ENCODE results near the gene CST9L.

The CST9L gene, protein sequence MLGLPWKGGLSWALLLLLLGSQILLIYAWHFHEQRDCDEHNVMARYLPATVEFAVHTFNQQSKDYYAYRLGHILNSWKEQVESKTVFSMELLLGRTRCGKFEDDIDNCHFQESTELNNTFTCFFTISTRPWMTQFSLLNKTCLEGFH

DNA sequence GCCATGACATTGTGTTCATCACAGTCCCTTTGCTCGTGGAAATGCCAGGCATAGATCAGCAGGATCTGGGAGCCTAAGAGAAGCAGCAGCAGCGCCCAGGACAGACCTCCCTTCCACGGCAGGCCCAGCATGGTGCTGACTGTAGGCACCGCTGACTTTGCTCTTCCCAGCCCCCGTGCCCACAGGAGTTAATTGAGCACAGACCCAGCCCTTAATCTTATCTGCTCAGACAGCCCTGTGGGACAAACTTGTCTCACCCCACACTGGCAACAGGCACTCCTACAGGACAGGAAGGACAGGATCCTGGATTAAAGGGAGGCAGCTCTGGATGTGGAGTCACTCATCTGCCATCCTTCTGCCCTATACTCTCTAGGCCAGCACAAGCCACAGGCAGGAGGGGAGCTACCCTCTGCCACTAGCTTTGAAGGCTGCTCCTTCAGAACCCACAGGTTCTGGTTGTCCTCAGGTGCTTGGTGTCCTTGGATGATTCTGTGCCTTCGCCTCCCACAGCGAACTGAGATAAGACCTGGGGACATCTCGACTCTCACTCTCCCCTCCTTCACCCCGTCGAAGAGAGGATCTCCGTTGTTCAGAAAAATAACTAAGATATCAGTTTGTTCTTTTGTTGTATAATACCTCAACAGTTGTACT lies at the start of gene CST9L:
CST9L (minus strand) TSS at position 165 of the 651 bp plus-strand sequence; CDS start at position 131, 34 bp downstream.
- H3K4me3 ChIP-seq (ENCODE audit: low read length): no peak within 1 kb of the TSS
- H3K9me3 ChIP-seq (ENCODE audit: control insufficient read depth, low read depth, low read length): no peaks in the 10 kb centered on the region
- no peak within 1 kb of the TSS for H3K27ac ChIP-seq (ENCODE audit: low read length)
- no peaks in the 10 kb centered on the region for H3K27me3 ChIP-seq (ENCODE audit: control insufficient read depth, insufficient read depth, low read length)
- H3K36me3 ChIP-seq (ENCODE audit: control insufficient read depth, low read depth, low read length): no peaks in the 10 kb centered on the region
- H3K4me1 ChIP-seq (ENCODE audit: control insufficient read depth, low read depth, low read length): no peaks in the 10 kb centered on the region
- no peak within 1 kb of the TSS for H3K9ac ChIP-seq (ENCODE audit: low read length)

DNA sequence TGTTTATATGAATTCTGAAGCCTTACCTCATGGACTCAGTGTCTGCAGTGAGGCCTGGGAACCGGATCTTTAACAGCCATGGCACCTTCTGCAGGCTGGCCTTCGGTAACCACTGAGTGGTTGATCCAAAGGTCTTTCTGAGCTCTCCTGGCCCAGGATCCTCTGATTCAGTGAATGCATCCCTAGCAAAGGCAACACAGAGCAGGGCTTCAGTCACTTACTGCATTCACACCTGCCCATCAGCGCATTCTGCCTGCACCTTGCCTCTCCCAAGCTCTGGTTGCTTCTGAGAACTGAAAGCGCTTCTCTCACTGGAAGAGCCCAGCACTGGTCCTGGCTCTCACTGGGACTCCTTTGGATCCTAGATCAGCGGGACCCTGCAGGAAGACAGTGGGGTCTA lies 45.9 kb upstream of the CST9L start:
- H3K36me3 ChIP-seq (ENCODE audit: control insufficient read depth, low read depth, low read length): no peaks in the 10 kb centered on the region
- no peak overlapping the region for H3K27ac ChIP-seq (ENCODE audit: low read length)

DNA sequence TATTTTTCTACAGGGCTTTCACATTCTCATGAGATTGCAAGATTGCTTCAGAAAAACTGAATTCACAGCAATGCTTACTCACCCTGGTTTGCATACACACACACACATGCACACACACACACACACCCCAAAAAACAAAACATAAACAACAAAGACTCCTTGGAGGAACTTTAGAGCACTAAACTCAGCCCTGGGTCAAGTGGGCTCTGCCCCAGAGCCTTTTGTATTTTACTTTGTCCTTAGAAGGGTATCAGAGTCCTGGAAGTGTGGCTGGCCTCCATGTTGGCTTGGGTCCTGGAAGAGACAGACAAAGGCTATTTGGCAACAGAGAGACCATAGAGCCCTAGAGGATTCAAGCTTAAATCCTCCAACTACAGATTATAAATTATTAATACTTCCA lies 45.4 kb upstream of the CST9L start:
- no peaks in the 10 kb centered on the region for H3K9me3 ChIP-seq (ENCODE audit: control insufficient read depth, low read depth, low read length)
- H3K9ac ChIP-seq (ENCODE audit: low read length): no peak overlapping the region
- H3K4me1 ChIP-seq (ENCODE audit: control insufficient read depth, low read depth, low read length): peaks cover 6% of the 10 kb centered on the region
- H3K27ac ChIP-seq (ENCODE audit: low read length): no peak overlapping the region
- no peak overlapping the region for H3K4me3 ChIP-seq (ENCODE audit: low read length)
- H3K36me3 ChIP-seq (ENCODE audit: control insufficient read depth, low read depth, low read length): no peaks in the 10 kb centered on the region
- H3K27me3 ChIP-seq (ENCODE audit: control insufficient read depth, insufficient read depth, low read length): no peaks in the 10 kb centered on the region

More for the DNA sequence above, 45.9 kb upstream of the CST9L start:
- Histone ChIP-seq H3K9me3 (ENCODE audit: control insufficient read depth, low read depth, low read length) (no peaks in the 10 kb centered on the region), H3K4me1 (ENCODE audit: control insufficient read depth, low read depth, low read length) (peaks cover 6% of the 10 kb centered on the region), H3K4me3 (ENCODE audit: low read length) (no peak overlapping the region), H3K9ac (ENCODE audit: low read length) (no peak overlapping the region), H3K27me3 (ENCODE audit: control insufficient read depth, insufficient read depth, low read length) (no peaks in the 10 kb centered on the region)

DNA sequence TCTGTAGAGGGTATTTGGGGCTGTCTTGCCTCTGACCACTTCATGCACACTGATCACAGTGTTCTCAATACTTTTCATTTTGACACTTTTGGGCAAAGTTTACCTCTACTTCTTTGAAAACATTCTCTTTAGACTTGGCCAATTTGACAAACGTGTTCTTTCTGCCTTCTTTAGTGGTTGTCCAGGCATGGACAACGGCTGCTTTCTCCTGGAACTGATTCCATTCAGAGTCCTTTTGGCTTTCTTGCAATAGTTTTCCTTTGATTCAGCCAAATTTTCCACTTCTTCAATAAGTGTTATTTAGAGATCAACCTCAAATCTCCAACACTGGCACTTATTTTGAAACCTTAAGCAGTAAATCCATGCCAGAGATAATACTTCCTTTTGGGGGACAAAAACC lies 44.1 kb upstream of the CST9L start:
- Histone ChIP-seq H3K4me1 (ENCODE audit: control insufficient read depth, low read depth, low read length) (peaks cover 6% of the 10 kb centered on the region), H3K4me3 (ENCODE audit: low read length) (no peak overlapping the region), H3K27me3 (ENCODE audit: control insufficient read depth, insufficient read depth, low read length) (peaks cover 10% of the 10 kb centered on the region), H3K27ac (ENCODE audit: low read length) (no peak overlapping the region), H3K9me3 (ENCODE audit: control insufficient read depth, low read depth, low read length) (no peaks in the 10 kb centered on the region), H3K9ac (ENCODE audit: low read length) (no peak overlapping the region), H3K36me3 (ENCODE audit: control insufficient read depth, low read depth, low read length) (no peaks in the 10 kb centered on the region)

DNA sequence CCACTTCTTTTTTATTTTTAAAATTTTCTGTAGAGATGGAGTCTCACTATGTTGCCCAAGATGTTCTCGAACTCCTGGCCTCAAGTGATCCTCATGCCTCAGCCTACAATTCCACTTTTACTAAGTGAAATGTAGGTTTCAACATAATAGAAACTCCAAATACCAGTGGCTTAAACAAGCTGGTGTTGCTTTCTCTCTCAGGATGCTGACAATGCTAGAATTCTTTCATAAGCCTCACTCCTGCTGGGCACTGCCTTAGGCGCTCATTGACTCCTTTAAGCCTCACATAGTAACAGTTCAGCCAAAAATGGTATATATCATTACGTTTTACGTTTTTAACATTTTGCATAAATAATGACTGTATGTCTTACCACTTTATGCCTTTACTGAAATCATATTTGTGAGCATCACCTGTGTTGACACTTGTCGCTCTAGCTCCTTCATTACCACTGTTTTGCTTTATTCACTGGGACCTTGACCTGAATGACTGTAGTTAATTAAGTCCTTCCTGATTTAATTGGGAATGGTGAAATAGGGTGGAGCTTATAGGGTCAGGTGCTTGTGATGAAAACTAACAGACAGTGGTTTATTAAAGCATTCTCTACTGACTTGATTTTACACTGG lies 41.3 kb upstream of the CST9L start:
- peaks cover 10% of the 10 kb centered on the region for H3K27me3 ChIP-seq (ENCODE audit: control insufficient read depth, insufficient read depth, low read length)
- no peak overlapping the region for H3K4me3 ChIP-seq (ENCODE audit: low read length)
- H3K36me3 ChIP-seq (ENCODE audit: control insufficient read depth, low read depth, low read length): no peaks in the 10 kb centered on the region
- H3K9ac ChIP-seq (ENCODE audit: low read length): no peak overlapping the region
- no peak overlapping the region for H3K27ac ChIP-seq (ENCODE audit: low read length)
- peaks cover 6% of the 10 kb centered on the region for H3K4me1 ChIP-seq (ENCODE audit: control insufficient read depth, low read depth, low read length)
- no peaks in the 10 kb centered on the region for H3K9me3 ChIP-seq (ENCODE audit: control insufficient read depth, low read depth, low read length)

DNA sequence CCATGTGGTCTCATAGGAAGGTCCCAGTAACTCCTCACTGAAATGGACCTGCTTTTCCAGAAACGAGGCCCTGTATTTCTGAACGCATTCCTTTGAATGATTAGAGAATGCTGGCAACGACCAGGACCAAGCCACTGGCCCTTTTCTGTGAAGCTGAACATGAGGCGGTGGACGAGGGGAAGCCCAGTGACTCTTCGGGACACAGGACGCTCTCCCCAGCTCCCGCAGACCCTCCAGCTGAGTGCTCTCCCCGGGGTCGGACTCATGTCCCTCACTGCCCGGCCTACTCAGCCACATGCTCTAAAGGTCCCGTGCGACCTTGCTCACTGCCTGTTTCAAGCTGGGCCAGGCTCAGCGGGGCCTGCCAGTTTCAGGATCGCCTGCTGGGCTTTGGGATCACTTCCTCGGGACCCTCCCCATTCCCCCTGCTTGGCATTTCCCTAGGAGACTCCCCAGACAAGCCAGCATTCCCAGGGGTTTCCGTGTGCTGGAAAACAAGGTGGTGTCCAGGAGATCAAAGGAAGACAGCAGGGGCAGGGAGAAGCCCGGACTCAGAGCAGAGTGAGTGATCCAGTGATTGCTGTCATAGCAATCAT lies 40.1 kb upstream of the CST9L start:
- Histone ChIP-seq H3K9me3 (ENCODE audit: control insufficient read depth, low read depth, low read length) (no peaks in the 10 kb centered on the region), H3K4me3 (ENCODE audit: low read length) (no peak overlapping the region), H3K36me3 (ENCODE audit: control insufficient read depth, low read depth, low read length) (no peaks in the 10 kb centered on the region), H3K27me3 (ENCODE audit: control insufficient read depth, insufficient read depth, low read length) (peaks cover 10% of the 10 kb centered on the region), H3K4me1 (ENCODE audit: control insufficient read depth, low read depth, low read length) (peaks cover 6% of the 10 kb centered on the region), H3K9ac (ENCODE audit: low read length) (no peak overlapping the region), H3K27ac (ENCODE audit: low read length) (no peak overlapping the region)

DNA sequence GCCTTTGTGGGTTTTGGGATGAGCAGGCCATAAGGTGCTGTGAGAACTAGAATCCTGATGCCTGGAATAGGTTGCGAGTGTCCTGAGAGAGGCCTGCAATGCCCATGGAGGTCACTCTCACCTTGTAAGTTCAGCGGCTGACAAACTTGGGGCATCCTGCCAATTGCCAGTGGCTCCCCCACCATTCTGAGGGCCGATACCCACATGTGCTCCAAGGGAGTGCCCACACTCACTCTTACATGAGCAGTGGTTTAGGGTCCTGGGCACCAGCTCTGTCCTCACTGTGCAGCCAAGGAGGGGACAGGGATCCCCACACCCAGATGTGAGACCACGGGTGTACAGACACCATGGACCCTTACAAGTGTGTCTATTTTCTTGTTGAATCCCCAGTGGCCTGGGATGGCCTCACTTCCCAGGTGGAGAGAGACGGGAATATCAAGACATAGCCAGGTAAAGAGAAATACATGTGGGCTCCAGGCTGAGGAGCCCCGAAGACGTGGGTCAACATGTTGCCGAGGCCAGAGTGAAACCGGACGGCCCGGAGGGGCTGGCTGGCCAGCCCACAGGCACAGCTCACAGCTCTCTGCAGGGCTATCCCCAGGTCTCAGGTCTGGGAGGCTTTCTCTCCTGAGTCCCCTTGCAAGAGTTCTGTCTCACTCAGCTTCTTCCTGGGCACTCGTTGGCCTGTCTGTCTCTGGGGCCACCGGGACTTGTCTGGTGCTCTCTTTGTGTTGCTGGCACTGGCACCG lies 39.4 kb upstream of the CST9L start:
- H3K4me1 ChIP-seq (ENCODE audit: control insufficient read depth, low read depth, low read length): peaks cover 6% of the 10 kb centered on the region
- no peaks in the 10 kb centered on the region for H3K36me3 ChIP-seq (ENCODE audit: control insufficient read depth, low read depth, low read length)
- no peaks in the 10 kb centered on the region for H3K9me3 ChIP-seq (ENCODE audit: control insufficient read depth, low read depth, low read length)
- H3K27me3 ChIP-seq (ENCODE audit: control insufficient read depth, insufficient read depth, low read length): peaks cover 10% of the 10 kb centered on the region
- no peak overlapping the region for H3K9ac ChIP-seq (ENCODE audit: low read length)
- no peak overlapping the region for H3K27ac ChIP-seq (ENCODE audit: low read length)
- no peak overlapping the region for H3K4me3 ChIP-seq (ENCODE audit: low read length)

DNA sequence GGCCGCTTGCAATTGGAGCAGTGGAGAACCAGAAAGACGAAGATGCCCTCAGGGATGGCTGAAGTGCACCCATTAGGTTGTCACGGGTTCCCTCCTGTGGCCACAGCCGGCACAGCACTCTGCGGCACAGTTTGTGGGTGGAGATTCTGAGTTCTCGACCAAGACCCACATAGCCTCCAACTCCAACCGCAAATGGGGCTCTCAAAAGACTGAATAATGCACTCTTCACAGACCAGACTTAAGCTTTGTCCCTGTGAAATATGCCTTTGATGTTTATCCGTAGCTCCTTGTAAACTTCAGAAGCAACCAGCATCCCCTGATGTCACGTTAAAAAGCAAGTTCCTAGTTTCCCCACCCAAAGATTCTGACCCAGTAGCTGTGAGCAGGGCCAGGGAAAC lies 38.4 kb upstream of the CST9L start:
- Histone ChIP-seq H3K27me3 (ENCODE audit: control insufficient read depth, insufficient read depth, low read length) (peaks cover 10% of the 10 kb centered on the region), H3K27ac (ENCODE audit: low read length) (no peak overlapping the region), H3K4me3 (ENCODE audit: low read length) (no peak overlapping the region), H3K36me3 (ENCODE audit: control insufficient read depth, low read depth, low read length) (no peaks in the 10 kb centered on the region), H3K9me3 (ENCODE audit: control insufficient read depth, low read depth, low read length) (no peaks in the 10 kb centered on the region), H3K4me1 (ENCODE audit: control insufficient read depth, low read depth, low read length) (peaks cover 6% of the 10 kb centered on the region), H3K9ac (ENCODE audit: low read length) (no peak overlapping the region)

DNA sequence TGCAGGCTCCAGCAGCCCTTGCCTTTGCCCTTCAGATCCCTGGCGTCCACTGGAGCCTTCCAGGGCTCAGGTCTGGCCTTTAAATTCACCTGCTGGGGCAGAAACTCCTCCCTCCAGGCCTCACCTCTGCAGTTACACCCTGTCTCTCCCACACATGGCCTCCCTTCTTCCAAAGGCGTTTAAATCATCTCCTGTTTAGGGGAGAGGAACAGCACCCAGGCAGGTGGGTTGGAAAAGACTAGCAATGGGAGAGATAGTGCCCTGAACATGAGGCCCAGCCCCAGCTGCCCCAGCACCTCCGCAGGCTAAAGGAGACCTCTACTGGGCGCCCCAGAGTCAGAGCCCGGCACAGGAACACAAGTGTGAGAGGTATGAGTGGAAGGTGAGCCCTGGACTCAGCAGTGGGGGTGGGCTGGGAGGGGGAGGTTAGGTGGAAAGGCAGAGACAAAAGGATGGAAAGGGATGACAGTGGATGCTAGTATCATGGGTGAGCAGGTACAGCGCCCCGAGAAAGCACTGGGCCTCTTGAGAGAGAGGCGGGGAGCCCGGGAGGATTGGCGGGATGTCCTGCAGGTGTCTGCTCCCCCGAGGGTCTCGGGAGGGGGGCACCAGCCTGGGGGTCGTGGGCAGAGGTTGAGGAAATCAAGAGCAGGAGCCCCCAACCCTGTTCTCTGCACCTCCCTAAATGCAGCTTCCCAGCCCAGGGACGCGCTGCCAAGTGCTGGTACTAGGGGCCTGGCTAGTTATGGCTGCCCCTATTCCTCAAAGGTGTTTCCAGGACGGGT lies 37.8 kb upstream of the CST9L start, which contains the start of gene CST9:
CST9 (minus strand) TSS at position 51 of the 785 bp plus-strand sequence. CDS start 53 bp downstream, outside the sequence.
- H3K27ac ChIP-seq (ENCODE audit: low read length): no peak within 1 kb of the TSS
- no peak within 1 kb of the TSS for H3K9ac ChIP-seq (ENCODE audit: low read length)
- no peak within 1 kb of the TSS for H3K4me3 ChIP-seq (ENCODE audit: low read length)
- peaks cover 10% of the 10 kb centered on the region for H3K27me3 ChIP-seq (ENCODE audit: control insufficient read depth, insufficient read depth, low read length)
- H3K9me3 ChIP-seq (ENCODE audit: control insufficient read depth, low read depth, low read length): no peaks in the 10 kb centered on the region
- H3K4me1 ChIP-seq (ENCODE audit: control insufficient read depth, low read depth, low read length): peaks cover 6% of the 10 kb centered on the region
- no peaks in the 10 kb centered on the region for H3K36me3 ChIP-seq (ENCODE audit: control insufficient read depth, low read depth, low read length)

DNA sequence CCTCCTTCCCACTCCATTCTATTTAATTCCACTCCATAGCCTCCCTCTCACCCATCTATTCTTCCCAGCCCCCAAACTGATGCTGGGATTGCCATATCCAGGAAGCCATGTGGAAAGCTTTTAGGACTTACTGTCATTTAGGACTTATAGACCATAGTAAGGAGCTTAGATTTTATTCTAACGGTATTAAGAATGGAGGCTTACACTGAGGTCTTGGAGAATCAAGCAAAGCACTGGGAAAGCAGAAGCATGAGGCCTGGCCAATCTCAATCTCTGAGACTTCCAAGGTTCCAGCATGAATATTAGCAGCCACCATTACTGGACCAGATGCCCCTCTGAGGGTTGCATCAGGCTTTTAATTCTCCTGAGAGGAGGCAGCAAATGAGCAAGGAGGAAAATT lies 36.0 kb upstream of the CST9L start:
- H3K9me3 ChIP-seq (ENCODE audit: control insufficient read depth, low read depth, low read length): no peaks in the 10 kb centered on the region
- H3K36me3 ChIP-seq (ENCODE audit: control insufficient read depth, low read depth, low read length): no peaks in the 10 kb centered on the region
- H3K27me3 ChIP-seq (ENCODE audit: control insufficient read depth, insufficient read depth, low read length): peaks cover 10% of the 10 kb centered on the region
- H3K9ac ChIP-seq (ENCODE audit: low read length): no peak overlapping the region
- no peak overlapping the region for H3K4me3 ChIP-seq (ENCODE audit: low read length)
- H3K4me1 ChIP-seq (ENCODE audit: control insufficient read depth, low read depth, low read length): peaks cover under 1% of the 10 kb centered on the region
- H3K27ac ChIP-seq (ENCODE audit: low read length): no peak overlapping the region

DNA sequence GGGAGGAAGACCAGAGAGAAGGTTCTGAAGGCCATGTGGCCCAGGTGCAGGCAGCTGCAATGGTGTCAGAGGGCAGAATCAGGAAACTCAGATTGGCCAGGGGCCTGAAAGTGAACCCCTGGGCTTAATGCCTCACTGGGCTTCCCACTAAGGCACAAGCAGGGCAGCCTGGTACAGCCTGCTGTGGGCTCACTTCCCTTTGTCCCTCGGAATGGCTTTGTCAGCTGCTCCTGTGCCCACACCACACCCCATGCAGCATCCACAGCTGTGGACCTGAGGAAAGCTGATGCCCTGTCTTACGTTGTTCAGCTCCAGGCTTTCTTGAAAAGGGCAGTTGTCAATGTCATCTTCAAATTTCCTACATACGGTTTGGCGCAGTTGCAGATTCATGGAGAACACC lies 35.0 kb upstream of the CST9L start:
- H3K27me3 ChIP-seq (ENCODE audit: control insufficient read depth, insufficient read depth, low read length): peaks cover 10% of the 10 kb centered on the region
- no peaks in the 10 kb centered on the region for H3K9me3 ChIP-seq (ENCODE audit: control insufficient read depth, low read depth, low read length)
- no peak overlapping the region for H3K4me3 ChIP-seq (ENCODE audit: low read length)
- H3K4me1 ChIP-seq (ENCODE audit: control insufficient read depth, low read depth, low read length): peaks cover 4% of the 10 kb centered on the region
- H3K9ac ChIP-seq (ENCODE audit: low read length): no peak overlapping the region
- no peaks in the 10 kb centered on the region for H3K36me3 ChIP-seq (ENCODE audit: control insufficient read depth, low read depth, low read length)
- no peak overlapping the region for H3K27ac ChIP-seq (ENCODE audit: low read length)

Data from iPS-18a (cell line).